ENCODE results near the gene FSTL4.

GRCh38 chr5:133480366-133480765, 132.0 kb downstream of the FSTL4 start:
- no peak for TF ChIP-seq CTCF (IDR thresholded peaks at IDR 0.05; ENCODE audit: borderline replicate concordance, extremely low read depth, low read length, poor library complexity, severe bottlenecking)
- no peak for TF ChIP-seq EZH2 (IDR thresholded peaks at IDR 0.05; ENCODE audit: borderline replicate concordance, low read depth, low read length, severe bottlenecking)
